CD4-positive, alpha-beta memory T cell (primary cell): Measurements from ENCODE around the gene STOML3. TPM values are rescaled to one million over a fixed set of nuclear protein-coding genes. Genes with fewer than 3 reads are reported as not detected.
"Not testable (repeated sequence)": the region's sequence is repeated elsewhere in the genome, so short reads cannot be mapped to it uniquely, and the experiment has no call there.

Source experiments
- CTCF ChIA-PET: fragments of 350-600 bp; sonication (Branson Sonifier 250); formaldehyde crosslinking; loops from one replicate; lab custom pipeline; 2021; ENCODE audit warnings: inconsistent platforms; ENCODE audit not compliant: partially characterized antibody; lab: Charles Lee
- POLR2A ChIA-PET: fragments of 350-600 bp; sonication (Branson Sonifier 250); formaldehyde crosslinking; loops from one replicate; lab custom pipeline; 2021; ENCODE audit not compliant: partially characterized antibody; lab: Charles Lee
- DNase-seq, 5 donors: peaks; one replicate each; pipeline versions ENCODE4 v3.0.0 to v3.0.0-alpha.2; 2020 to 2022; ENCODE audit warnings: mixed read lengths in 1 of 5
- H3K27ac ChIP-seq: one replicate; pipeline ENCODE4 v1.7.0; 2013; ENCODE audit warnings: low read depth, low read length
- H3K27me3 ChIP-seq: 2 replicates; pipeline ENCODE4 v1.7.0; 2013; ENCODE audit warnings: mild to moderate bottlenecking, low read length, moderate library complexity; ENCODE audit not compliant: insufficient read depth
- H3K36me3 ChIP-seq: 2 replicates; pipeline ENCODE4 v1.7.0; 2013; ENCODE audit warnings: mild to moderate bottlenecking, low read length, moderate library complexity; ENCODE audit not compliant: insufficient read depth
- H3K4me1 ChIP-seq: 2 replicates; pipeline ENCODE4 v1.7.0; 2013; ENCODE audit warnings: mild to moderate bottlenecking, low read length, moderate library complexity; ENCODE audit not compliant: insufficient read depth
- H3K4me3 ChIP-seq, 2 donors: one replicate each; pipeline ENCODE4 v1.7.0; 2013; ENCODE audit warnings: low read length in 2 of 2, mild to moderate bottlenecking in 1 of 2
- H3K9me3 ChIP-seq, 2 donors: one replicate each; pipeline ENCODE4 v1.7.0; 2013; ENCODE audit warnings: low read length in 2 of 2, control low read depth in 1 of 2; ENCODE audit not compliant: control insufficient read depth in 1 of 2
- H3K27ac Mint-ChIP-seq, 7 donors: one replicate each; pipeline ENCODE4 v1.8.0; 2020 to 2021; ENCODE audit warnings: mixed read lengths in 7 of 7, mild to moderate bottlenecking in 6 of 7, inconsistent platforms in 3 of 7, moderate library complexity in 3 of 7
- H3K27me3 Mint-ChIP-seq, 2 donors: one replicate each; pipeline ENCODE4 v1.8.0; 2020 to 2021; ENCODE audit warnings: mixed read lengths in 2 of 2
- H3K36me3 Mint-ChIP-seq, 2 donors: one replicate each; pipeline ENCODE4 v1.8.0; 2020 to 2021; ENCODE audit warnings: mixed read lengths in 2 of 2, inconsistent platforms in 1 of 2, mild to moderate bottlenecking in 1 of 2
- H3K4me1 Mint-ChIP-seq, 4 donors: one replicate each; pipeline ENCODE4 v1.8.0; 2020 to 2021; ENCODE audit warnings: mixed read lengths in 4 of 4, mild to moderate bottlenecking in 1 of 4
- H3K4me3 Mint-ChIP-seq, 8 donors: one replicate each; pipeline ENCODE4 v1.8.0; 2020 to 2021; ENCODE audit warnings: mixed read lengths in 8 of 8, mild to moderate bottlenecking in 7 of 8, moderate library complexity in 6 of 8, inconsistent platforms in 3 of 8
- H3K9me3 Mint-ChIP-seq, 8 donors: one replicate each; pipeline ENCODE4 v1.8.0; 2020 to 2021; ENCODE audit warnings: mixed read lengths in 8 of 8, mild to moderate bottlenecking in 5 of 8, inconsistent platforms in 3 of 8, moderate library complexity in 1 of 8
- intact Hi-C: fragments of 100-400 bp; cut with micrococcal nuclease; formaldehyde crosslinking; loops from one replicate; pipeline ENCODE4 v1.15.1; 2023
- polyA plus RNA-seq, 2 donors: library from polyadenylated mRNA; unstranded; fragments of 300-500 nt; fragmentation: Illumina TruSeq; gene quantifications; one replicate each; pipeline ENCODE4 v1.2.3, GENCODE V29; 2021
- total RNA-seq, 2 experiments: library from RNA; stranded (reverse); gene quantifications; one replicate each; pipeline ENCODE4 v1.2.3, GENCODE V29; 2021

Gene STOML3
- total and polyA plus RNA-seq, 4 experiments from 2014 or later, result not detected

GRCh38 chr13:39023316-39023715, 32.7 kb upstream of the STOML3 start:
- H3K36me3 Mint-ChIP-seq, result peaks cover 52 to 83% of the 10 kb centered on the region in 2 donors
- ChIA-PET POLR2A (no interaction called here), CTCF (no interaction called here)
- H3K27me3 Mint-ChIP-seq, result no peaks in the 10 kb centered on the region
- Histone ChIP-seq H3K36me3 (peaks cover 36% of the 10 kb centered on the region), H3K4me3 (no peak overlapping the region), H3K27ac (no peak overlapping the region), H3K4me1 (no peaks in the 10 kb centered on the region), H3K9me3 (no peaks in the 10 kb centered on the region), H3K27me3 (no peaks in the 10 kb centered on the region)
- peaks cover 0 to 6% (median 2%) of the 10 kb centered on the region in 4 donors for H3K4me1 Mint-ChIP-seq
- intact Hi-C loops, result no loop called here
- no peak for DNase-seq
- H3K4me3 Mint-ChIP-seq, result no peak overlapping the region
- no peak overlapping the region for H3K27ac Mint-ChIP-seq
- no peaks in the 10 kb centered on the region for H3K9me3 Mint-ChIP-seq

GRCh38 chr13:39020853-39021462, 30.3 kb upstream of the STOML3 start:
- Histone ChIP-seq H3K27me3 (no peaks in the 10 kb centered on the region), H3K27ac (no peak overlapping the region), H3K4me3 (no peak overlapping the region), H3K9me3 (no peaks in the 10 kb centered on the region), H3K4me1 (no peaks in the 10 kb centered on the region), H3K36me3 (peaks cover 32% of the 10 kb centered on the region)
- Mint-ChIP-seq H3K27me3 (no peaks in the 10 kb centered on the region), H3K9me3 (no peaks in the 10 kb centered on the region), H3K4me1 (peaks cover 0 to 6% (median 3%) of the 10 kb centered on the region in 4 donors), H3K36me3 (peaks cover 46 to 76% of the 10 kb centered on the region in 2 donors), H3K27ac (peak overlapping the region in 1 of 7 donors; percentile 57), H3K4me3 (no peak overlapping the region)
- no peak for DNase-seq
- CTCF ChIA-PET, result no interaction called here
- intact Hi-C loops, result no loop called here
- POLR2A ChIA-PET, result interaction anchor here (1.1 kb wide), 1 partner anchor 16 kb away, joined by 3 read pairs; the partner anchor contains the start of gene PROSER1

DNA sequence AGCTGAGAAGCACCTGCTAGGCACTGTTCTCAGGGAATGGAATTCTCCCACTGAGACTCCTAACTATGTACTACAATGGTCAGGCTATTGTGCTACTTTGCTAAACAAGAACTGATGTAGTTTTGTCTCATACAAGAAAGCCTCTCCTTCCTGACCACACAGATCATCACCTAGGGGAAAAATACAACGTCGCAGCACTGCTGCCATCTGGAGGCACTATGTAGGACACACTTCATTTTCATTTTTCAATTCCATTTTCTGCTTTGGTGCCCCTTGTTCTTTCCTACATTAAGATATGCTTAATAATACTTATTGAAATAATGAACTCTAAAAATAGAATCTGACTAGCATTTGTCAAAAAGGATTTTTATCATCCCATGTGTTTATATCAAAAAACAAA, 26.2 kb upstream of the STOML3 start:
- H3K9me3 Mint-ChIP-seq, result no peaks in the 10 kb centered on the region
- no peak for DNase-seq
- H3K36me3 Mint-ChIP-seq, result peaks cover 58 to 76% of the 10 kb centered on the region in 2 donors
- H3K36me3 ChIP-seq, result peaks cover 46% of the 10 kb centered on the region
- no peaks in the 10 kb centered on the region for H3K9me3 ChIP-seq
- no peak overlapping the region for H3K4me3 Mint-ChIP-seq
- POLR2A ChIA-PET, result interaction anchor here (1.0 kb wide), 1 partner anchor 20 kb away, joined by 3 read pairs; no protein-coding TSS in a partner anchor
- H3K4me3 ChIP-seq, result no peak overlapping the region
- CTCF ChIA-PET, result interaction anchor here (1.0 to 1.8 kb wide), 3 partner anchors 11 to 30 kb away, joined by 3 to 7 read pairs (median 5); partner anchors contain the start of genes NHLRC3 and PROSER1
- intact Hi-C loops, result no loop called here
- H3K27ac Mint-ChIP-seq, result peak overlapping the region in 4 of 7 donors; percentile 18 to 70 (median 40)
- no peaks in the 10 kb centered on the region for H3K4me1 ChIP-seq
- no peaks in the 10 kb centered on the region for H3K27me3 Mint-ChIP-seq
- peaks cover 0 to 8% (median 5%) of the 10 kb centered on the region in 4 donors for H3K4me1 Mint-ChIP-seq
- no peak overlapping the region for H3K27ac ChIP-seq
- H3K27me3 ChIP-seq, result no peaks in the 10 kb centered on the region

GRCh38 chr13:39016087-39016486, 25.5 kb upstream of the STOML3 start:
- ChIA-PET POLR2A (interaction anchor here (1.0 kb wide), 1 partner anchor 21 kb away, joined by 3 read pairs; no protein-coding TSS in a partner anchor), CTCF (interaction anchor here (1.8 kb wide), 1 partner anchor 31 kb away, joined by 5 read pairs; no protein-coding TSS in a partner anchor)
- Histone ChIP-seq H3K9me3 (no peaks in the 10 kb centered on the region), H3K36me3 (peaks cover 53% of the 10 kb centered on the region), H3K27me3 (no peaks in the 10 kb centered on the region), H3K4me1 (no peaks in the 10 kb centered on the region), H3K4me3 (no peak overlapping the region), H3K27ac (no peak overlapping the region)
- intact Hi-C loops, result no loop called here
- Mint-ChIP-seq H3K9me3 (no peaks in the 10 kb centered on the region), H3K4me1 (peaks cover 0 to 8% (median 4%) of the 10 kb centered on the region in 4 donors), H3K36me3 (peaks cover 59 to 76% of the 10 kb centered on the region in 2 donors), H3K4me3 (no peak overlapping the region), H3K27ac (peak overlapping the region in 1 of 7 donors; percentile 8), H3K27me3 (no peaks in the 10 kb centered on the region)
- no peak for DNase-seq

GRCh38 chr13:39013462-39013861, 22.8 kb upstream of the STOML3 start:
- H3K4me1 ChIP-seq, result no peaks in the 10 kb centered on the region

GRCh38 chr13:39012608-39013007, 22.0 kb upstream of the STOML3 start:
- POLR2A ChIA-PET, result no interaction called here
- peaks cover 63 to 77% of the 10 kb centered on the region in 2 donors for H3K36me3 Mint-ChIP-seq
- no peak overlapping the region for H3K27ac Mint-ChIP-seq

More at GRCh38 chr13:39013462-39013861, 22.8 kb upstream of the STOML3 start:
- H3K9me3 ChIP-seq, result no peaks in the 10 kb centered on the region
- no peak overlapping the region for H3K27ac ChIP-seq
- Mint-ChIP-seq H3K9me3 (no peaks in the 10 kb centered on the region), H3K36me3 (peaks cover 65 to 79% of the 10 kb centered on the region in 2 donors), H3K27ac (peak overlapping the region in 2 of 7 donors; percentile 33 to 39), H3K4me3 (no peak overlapping the region), H3K4me1 (peaks cover 0 to 6% (median 2%) of the 10 kb centered on the region in 4 donors), H3K27me3 (no peaks in the 10 kb centered on the region)
- DNase-seq, result no peak
- no peak overlapping the region for H3K4me3 ChIP-seq
- intact Hi-C loops, result no loop called here
- CTCF ChIA-PET, result no interaction called here
- H3K36me3 ChIP-seq, result peaks cover 53% of the 10 kb centered on the region
- POLR2A ChIA-PET, result no interaction called here
- no peaks in the 10 kb centered on the region for H3K27me3 ChIP-seq

DNA sequence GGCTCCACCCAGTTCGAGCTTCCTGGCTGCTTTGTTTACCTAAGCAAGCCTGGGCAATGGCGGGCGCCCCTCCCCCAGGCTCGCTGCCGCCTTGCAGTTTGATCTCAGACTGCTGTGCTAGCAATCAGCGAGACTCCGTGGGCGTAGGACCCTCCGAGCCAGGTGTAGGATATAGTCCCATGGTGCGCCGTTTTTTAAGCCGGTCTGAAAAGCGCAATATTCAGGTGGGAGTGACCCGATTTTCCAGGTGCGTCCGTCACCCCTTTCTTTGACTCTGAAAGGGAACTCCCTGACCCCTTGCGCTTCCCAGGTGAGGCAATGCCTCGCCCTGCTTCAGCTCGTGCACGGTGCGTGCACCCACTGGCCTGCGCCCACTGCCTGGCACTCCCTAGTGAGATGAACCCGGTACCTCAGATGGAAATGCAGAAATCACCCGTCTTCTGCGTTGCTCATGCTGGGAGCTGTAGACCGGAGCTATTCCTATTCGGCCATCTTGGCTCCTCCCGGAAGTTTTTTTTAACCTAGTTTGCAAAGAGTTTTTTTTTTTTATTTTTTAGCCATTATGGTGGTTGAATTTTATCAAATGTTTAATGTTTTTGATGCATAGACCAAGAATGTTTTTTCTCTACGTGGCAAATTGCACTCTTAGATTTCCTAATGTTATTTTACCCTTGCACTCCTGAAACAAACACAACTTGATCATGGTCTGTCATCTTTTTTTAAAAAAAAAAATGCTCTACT, 15.9 kb upstream of the STOML3 start:
- H3K27ac Mint-ChIP-seq, H3K36me3 ChIP-seq, H3K27me3 ChIP-seq, DNase-seq, H3K4me3 Mint-ChIP-seq, H3K9me3 ChIP-seq, POLR2A ChIA-PET, H3K4me3 ChIP-seq, H3K9me3 Mint-ChIP-seq, H3K4me1 Mint-ChIP-seq, H3K27ac ChIP-seq, H3K4me1 ChIP-seq, H3K27me3 Mint-ChIP-seq, CTCF ChIA-PET, intact Hi-C loops: not testable (repeated sequence)
- peaks cover 27 to 29% of the 10 kb centered on the region in 2 donors for H3K36me3 Mint-ChIP-seq

More at GRCh38 chr13:39012608-39013007, 22.0 kb upstream of the STOML3 start:
- H3K27me3 Mint-ChIP-seq, result no peaks in the 10 kb centered on the region
- CTCF ChIA-PET, result no interaction called here
- H3K4me1 ChIP-seq, result no peaks in the 10 kb centered on the region
- H3K4me3 ChIP-seq, result no peak overlapping the region
- peaks cover 0 to 6% (median 2%) of the 10 kb centered on the region in 4 donors for H3K4me1 Mint-ChIP-seq
- peaks cover 53% of the 10 kb centered on the region for H3K36me3 ChIP-seq
- no peak overlapping the region for H3K4me3 Mint-ChIP-seq
- intact Hi-C loops, result no loop called here
- no peak overlapping the region for H3K27ac ChIP-seq
- no peaks in the 10 kb centered on the region for H3K27me3 ChIP-seq
- DNase-seq, result no peak
- peaks cover 0 to 2% (median 0%) of the 10 kb centered on the region in 8 donors for H3K9me3 Mint-ChIP-seq
- no peaks in the 10 kb centered on the region for H3K9me3 ChIP-seq
